A172 (cell line): ENCODE results near the gene WNK1. TPM values are rescaled to one million over a fixed set of nuclear protein-coding genes. Genes with fewer than 3 reads are reported as not detected.
A peak's percentile ranks its signal among the peaks of the same experiment; 100 is the strongest.
"Not testable (repeated sequence)": the region's sequence is repeated elsewhere in the genome, so short reads cannot be mapped to it uniquely, and the experiment has no call there.

Experiments
- DNase-seq: peaks from one replicate; pipeline ENCODE4 v3.0.0-alpha.2; 2015; ENCODE audit warnings: low spot score
- total RNA-seq: library from RNA; depleted of rRNA; stranded (reverse); fragments of >200 nt; shearing (Covaris generic); gene quantifications from 2 replicates; pipeline ENCODE4 v1.2.3, GENCODE V29; 2014

The WNK1 gene
- total RNA-seq, 1 experiment from 2014 or later, result 18.0 TPM

DNA sequence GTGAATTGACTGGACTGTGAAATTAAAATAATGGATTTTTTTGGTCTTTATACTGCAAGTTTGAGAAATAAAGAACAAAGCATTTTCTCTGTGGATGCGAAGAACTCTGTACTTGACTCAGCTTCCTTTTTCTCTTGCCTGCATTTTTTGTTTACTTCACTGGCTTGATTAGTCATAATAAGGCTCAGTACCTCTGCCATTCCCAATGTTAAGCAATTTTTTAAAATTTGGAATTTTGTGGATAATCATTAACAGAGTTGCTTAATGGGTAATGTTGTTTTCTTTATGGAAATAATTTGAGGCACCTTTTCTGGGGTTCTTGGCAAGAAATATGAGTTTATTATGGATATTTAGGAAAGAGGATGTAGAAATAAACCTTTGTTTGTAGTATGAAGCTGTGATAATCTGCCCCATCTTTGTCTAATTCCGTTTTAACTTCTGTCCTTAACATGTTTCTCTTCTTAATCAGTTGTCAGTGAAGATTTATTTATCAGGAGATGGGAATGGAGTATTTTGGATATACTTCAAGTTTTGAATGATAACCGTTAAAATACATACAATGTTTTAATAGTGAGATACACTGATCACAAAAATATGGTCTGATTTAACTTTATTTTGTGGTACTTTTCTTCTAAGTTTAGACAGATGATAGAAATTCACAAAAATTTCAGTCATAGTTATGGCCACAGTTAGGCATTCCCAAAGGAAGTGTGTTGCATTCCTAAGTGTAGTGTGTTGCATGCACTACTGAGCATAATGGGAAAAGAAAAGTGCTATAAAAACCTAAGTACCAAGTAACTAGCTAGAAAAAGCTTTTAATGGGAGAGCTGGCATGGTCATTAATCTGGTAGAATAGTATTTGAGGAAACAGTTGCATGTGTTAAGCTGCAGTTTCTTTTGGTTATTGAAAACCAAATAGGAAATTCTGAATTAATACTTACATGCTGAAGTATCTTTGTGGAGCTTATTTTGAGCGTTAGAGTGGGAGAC lies 27.7 kb downstream of the WNK1 start:
- peak; percentile 20 for DNase-seq

DNA sequence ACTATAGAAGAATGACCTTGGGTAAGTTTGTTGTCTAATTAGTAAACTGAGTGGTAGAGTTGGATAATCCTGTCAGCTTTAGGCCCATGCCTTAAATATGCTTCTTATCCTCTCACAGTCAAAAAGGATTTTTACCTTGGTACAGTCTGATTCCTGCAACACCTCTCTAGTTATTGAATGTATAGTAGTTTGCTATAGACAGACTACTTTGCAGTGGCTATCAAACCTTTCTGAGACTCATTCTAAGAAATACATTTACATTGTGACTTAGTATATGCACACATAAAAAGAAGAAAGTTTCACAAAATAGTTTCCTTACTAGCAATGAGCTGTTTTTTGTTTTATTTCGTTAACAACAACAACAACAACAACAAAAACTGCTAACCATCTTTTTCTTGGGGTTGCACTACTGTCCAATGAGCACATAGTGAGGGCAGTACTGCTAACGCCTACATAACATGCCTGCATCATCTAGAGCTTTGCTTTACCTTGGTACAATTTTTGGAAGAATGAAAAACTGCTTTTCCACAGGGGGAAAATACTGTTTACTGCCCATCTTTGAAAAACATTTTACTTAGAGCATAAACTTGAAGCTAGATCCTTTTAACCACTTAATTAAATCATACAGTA lies 28.5 kb downstream of the WNK1 start:
- DNase-seq, result no peak

DNA sequence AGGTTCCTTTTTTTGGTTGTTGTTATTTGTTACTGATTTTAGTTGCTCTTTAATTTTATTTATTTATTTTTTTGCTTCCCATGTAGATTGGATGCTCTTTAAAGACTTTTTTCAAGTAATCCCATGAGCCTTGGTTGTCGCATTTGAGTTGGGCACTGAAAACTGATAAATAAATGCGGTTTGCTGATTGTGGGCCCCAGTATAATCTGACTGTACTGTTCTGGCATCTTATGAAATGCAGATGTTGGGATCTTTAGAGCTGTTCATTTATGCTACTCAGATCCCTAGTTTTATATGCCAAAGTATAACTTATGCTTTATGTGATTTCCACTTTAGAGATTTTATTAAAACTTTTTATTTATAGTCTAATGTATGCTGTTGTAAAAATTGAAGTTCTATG lies 33.3 kb downstream of the WNK1 start:
- no peak for DNase-seq

- DNase-seq, result no peak
Observed at GRCh38 chr12:788288-788687, 35.9 kb downstream of the WNK1 start.

- DNase-seq, result not testable (repeated sequence)
Observed at GRCh38 chr12:788762-789161, 36.4 kb downstream of the WNK1 start.

DNA sequence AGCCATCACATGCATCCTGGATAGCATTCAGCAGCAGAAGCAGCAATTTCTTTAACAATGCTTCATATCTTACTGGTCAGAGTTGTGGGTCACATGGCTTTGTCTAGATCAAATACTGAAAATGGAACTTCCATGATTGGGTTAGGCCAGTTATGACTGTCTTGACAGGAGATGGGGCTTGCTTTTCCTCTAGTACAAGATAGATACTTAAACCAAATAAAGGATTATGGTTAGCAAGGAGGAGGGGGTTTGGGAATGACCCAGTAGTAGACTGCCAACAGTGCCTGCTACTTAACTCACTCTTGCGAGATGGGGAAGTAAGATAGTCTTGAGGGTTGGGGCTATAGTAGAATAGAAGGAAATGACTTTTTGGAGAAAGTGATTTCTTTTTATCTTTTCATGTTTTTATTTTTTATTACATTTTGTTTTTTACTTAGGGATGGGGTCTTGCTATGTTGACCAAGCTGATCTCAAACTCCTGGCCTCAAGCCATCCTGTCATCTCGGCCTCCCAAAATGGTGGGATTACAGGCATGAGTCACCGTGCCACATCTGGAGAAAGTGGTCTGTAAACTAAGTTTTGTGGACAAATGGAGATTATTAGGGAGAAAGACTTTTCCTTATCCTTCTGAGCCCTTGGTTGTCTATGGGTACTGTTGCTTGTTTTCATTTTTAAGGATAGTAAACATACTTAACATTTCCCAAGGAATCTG lies 37.6 kb downstream of the WNK1 start:
- DNase-seq, result no peak

DNA sequence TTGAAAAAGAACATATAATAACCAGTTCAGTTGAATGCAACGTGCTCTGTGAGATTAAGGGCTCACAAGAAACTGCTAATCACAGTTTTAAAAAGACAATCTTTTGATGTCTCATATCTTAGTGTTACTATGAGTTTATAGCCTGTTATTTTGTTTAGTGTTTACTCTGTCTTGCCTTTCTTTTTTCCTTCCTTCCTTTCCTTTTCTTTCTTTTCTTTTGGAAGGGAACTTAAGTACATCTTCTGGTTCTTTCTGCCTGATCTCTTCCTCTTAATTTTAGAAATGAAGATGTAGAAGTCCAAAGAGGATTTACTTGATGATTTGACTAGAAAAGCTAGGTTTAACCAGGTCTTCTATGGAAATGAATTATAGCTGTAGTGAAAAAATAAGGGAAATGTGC lies 38.2 kb downstream of the WNK1 start:
- DNase-seq, result no peak

GRCh38 chr12:793037-793436 lies 40.7 kb downstream of the WNK1 start:
- no peak for DNase-seq

GRCh38 chr12:793711-794110 lies 41.3 kb downstream of the WNK1 start:
- no peak for DNase-seq

DNA sequence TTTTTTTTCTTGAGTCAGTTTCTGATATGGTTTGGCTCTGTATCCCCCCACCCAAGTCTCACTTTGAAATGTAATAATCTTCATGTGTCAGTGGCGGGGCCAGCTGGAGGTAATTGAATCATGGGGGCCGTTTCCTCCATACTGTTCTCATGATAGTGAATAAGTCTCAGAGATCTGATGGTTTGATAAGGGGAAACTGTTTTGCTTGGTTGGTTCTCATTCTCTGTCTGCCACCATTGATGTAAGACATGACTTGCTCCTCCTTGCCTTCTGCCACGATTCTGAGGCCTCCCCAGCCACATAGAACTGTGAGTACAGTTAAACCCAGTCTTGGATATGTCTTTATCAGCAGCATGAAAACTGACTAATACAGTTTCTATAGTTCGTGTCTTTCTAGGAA lies 42.9 kb downstream of the WNK1 start:
- no peak for DNase-seq

GRCh38 chr12:800401-800800 lies 48.0 kb downstream of the WNK1 start:
- DNase-seq, result no peak

- DNase-seq, result no peak
Observed at GRCh38 chr12:802242-803120, 50.1 kb downstream of the WNK1 start.

DNA sequence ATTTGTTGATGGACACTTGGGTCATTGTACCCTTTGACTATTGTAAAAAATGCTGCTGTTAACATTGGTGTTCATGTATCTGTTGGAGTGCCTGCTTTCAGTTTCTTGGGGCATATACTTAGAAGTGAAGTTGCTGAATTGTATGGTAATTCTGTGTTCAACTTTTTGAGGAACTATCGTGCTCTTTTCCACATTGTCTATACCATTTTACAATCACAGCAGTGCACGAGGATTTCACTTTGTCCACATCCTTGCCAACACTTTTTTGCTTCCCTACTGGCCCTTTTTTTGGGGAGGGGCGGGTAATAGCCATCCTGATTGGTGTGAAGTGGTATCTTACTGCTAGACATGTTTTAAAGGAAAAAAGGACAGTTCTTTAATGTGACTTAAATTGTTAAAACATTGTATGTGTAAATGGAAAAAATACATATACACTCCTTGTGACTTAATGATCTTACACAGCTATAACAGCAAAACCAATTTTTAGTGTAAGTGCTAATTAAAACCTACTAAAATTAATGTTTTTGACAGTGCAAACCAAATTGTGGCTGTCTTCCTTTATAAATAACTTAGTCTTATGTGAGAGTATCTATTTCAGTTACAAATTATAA lies 52.7 kb downstream of the WNK1 start:
- DNase-seq, result no peak

GRCh38 chr12:806200-806791 lies 53.9 kb downstream of the WNK1 start:
- DNase-seq, result peak; percentile 22

GRCh38 chr12:807041-807735 lies 54.8 kb downstream of the WNK1 start:
- DNase-seq, result no peak

DNA sequence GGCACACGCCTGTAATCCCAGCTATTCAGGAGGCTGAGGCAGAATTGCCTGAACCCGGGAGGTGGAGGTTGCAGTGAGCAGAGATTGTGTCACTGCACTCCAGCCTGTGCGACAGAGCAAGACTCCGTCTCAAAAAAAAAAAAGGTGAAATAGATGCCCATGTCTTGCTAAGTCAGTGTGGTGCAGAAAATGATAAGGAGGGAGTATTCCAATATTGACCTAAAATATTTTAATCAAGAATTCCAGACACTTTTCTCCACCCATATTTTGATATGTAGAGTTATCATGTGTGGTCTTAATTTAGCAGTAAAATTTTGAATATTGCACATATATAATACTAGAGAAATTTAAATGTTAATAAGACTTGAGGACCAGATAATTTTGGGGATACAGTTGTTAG lies 57.7 kb downstream of the WNK1 start:
- DNase-seq, result no peak

DNA sequence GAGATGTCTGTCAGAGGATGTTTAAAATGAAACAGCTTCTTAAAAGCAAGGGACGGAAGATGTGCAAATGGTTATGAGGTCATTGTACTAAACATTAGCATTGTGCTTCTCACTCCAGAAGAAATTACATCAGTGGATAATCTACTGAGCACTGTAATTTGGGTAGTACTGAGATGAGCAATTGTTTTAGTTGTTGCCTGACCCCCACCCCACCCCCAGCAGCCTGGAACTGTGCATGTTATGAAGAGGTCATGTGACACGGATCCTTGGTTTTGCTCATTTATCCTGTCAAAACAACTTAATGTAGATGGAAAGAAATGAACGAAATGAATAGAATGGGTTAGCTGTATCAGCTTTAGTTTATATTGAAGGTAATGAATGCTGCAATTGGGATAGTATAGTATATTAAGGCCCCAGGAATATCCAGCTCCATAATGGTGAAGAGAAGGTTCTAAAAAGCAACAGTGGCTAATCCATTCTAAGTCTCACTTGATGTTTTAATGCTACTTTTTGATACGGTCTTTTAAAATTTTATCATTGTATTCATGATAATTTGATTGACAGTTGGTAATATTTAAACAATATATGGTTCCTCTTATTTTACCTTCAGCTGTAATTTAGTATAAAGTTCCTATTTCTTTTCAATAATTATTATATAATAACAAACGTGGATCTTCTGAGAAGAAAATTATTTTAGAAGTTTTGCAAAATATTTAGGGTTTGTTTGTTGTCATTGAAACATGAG lies 58.5 kb downstream of the WNK1 start:
- no peak for DNase-seq

DNA sequence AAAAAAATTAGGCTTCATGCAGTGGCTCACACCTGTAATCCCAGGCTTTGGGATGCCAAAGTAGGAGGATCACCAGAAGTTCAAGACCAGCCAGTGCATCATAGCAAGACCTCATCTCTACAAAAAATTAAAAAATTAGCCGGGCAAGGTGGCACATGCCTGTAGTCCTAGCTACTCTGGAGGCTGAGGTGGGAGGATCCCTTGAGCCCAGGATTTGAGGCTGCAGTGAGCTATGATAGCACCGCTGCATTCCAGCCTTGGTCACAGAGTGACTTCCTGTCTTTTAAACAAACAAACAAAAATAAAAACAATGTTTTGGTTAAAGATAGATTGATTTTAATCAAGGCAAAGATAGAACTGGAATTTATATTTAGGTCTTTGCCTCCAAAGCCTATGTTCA lies 60.6 kb downstream of the WNK1 start:
- no peak for DNase-seq

DNA sequence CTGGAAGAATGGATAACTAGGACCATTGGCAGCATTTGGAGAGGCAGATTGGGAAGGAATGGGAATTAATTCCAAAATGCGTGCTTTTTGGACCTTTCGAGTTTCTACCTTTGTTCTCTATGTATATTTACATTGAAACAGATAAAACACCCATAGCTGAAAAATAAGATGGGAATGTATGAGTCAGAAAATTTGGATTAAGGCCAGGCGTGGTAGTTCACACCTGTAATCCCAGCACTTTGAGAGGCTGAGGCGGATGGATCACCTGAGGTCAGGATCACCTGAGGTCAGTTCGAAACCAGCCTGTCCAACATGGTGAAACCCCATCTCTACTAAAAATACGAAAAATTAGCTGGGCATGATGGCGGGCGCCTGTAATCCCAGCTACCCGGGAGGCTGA lies 65.1 kb downstream of the WNK1 start:
- not testable (repeated sequence) for DNase-seq
